GM21528 (cell line): ENCODE measurements around the gene PCDH9.
A peak's percentile ranks its signal among the peaks of the same experiment; 100 is the strongest.
"Not testable (repeated sequence)": the region's sequence is repeated elsewhere in the genome, so short reads cannot be mapped to it uniquely, and the experiment has no call there.

ENCODE experiments used
- ATAC-seq: cut with Tn5 transposase; IDR thresholded peaks from one replicate; pipeline ENCODE4 v1.9.1; 2021; ENCODE audit warnings: mild to moderate bottlenecking, moderate library complexity; ENCODE audit not compliant: unreplicated experiment, low FRiP score

PCDH9 gene

GRCh38 chr13:66805657-66806056 is 424.5 kb downstream of the PCDH9 start:
- no peak for ATAC-seq

GRCh38 chr13:66803808-66804456 is 426.2 kb downstream of the PCDH9 start:
- no peak for ATAC-seq

- ATAC-seq = no peak
Measured at GRCh38 chr13:66803013-66803807, 426.9 kb downstream of the PCDH9 start.

- no peak for ATAC-seq
Measured at GRCh38 chr13:66795636-66796035, 434.5 kb downstream of the PCDH9 start.

GRCh38 chr13:66794340-66795031 is 435.6 kb downstream of the PCDH9 start:
- peak; percentile 63 for ATAC-seq

GRCh38 chr13:66790861-66791260 is 439.3 kb downstream of the PCDH9 start:
- no peak for ATAC-seq

GRCh38 chr13:66781241-66781640 is 448.9 kb downstream of the PCDH9 start:
- ATAC-seq = no peak

GRCh38 chr13:66780814-66781213 is 449.3 kb downstream of the PCDH9 start:
- ATAC-seq = no peak

- ATAC-seq = no peak
Measured at GRCh38 chr13:66778461-66778860, 451.7 kb downstream of the PCDH9 start.

GRCh38 chr13:66775196-66775595 is 454.9 kb downstream of the PCDH9 start:
- ATAC-seq = no peak

GRCh38 chr13:66774046-66774445 is 456.1 kb downstream of the PCDH9 start:
- ATAC-seq = no peak

GRCh38 chr13:66765559-66765958 is 464.6 kb downstream of the PCDH9 start:
- ATAC-seq = no peak

GRCh38 chr13:66760678-66761077 is 469.5 kb downstream of the PCDH9 start:
- not testable (repeated sequence) for ATAC-seq

- ATAC-seq = no peak
Measured at GRCh38 chr13:66759919-66760318, 470.2 kb downstream of the PCDH9 start.

- no peak for ATAC-seq
Measured at GRCh38 chr13:66751691-66752090, 478.4 kb downstream of the PCDH9 start.

GRCh38 chr13:66748712-66749111 is 481.4 kb downstream of the PCDH9 start:
- no peak for ATAC-seq

- no peak for ATAC-seq
Measured at GRCh38 chr13:66745307-66745706, 484.8 kb downstream of the PCDH9 start.

GRCh38 chr13:66723576-66723975 is 506.6 kb downstream of the PCDH9 start:
- no peak for ATAC-seq

- no peak for ATAC-seq
Measured at GRCh38 chr13:66716538-66716937, 513.6 kb downstream of the PCDH9 start.

- no peak for ATAC-seq
Measured at GRCh38 chr13:66714795-66715194, 515.3 kb downstream of the PCDH9 start.

- no peak for ATAC-seq
Measured at GRCh38 chr13:66704110-66704509, 526.0 kb downstream of the PCDH9 start.
